Pulmonary artery endothelial cell (primary cell): Measurements from ENCODE around the gene CRACDL. TPM values are rescaled to one million over a fixed set of nuclear protein-coding genes. Genes with fewer than 3 reads are reported as not detected.

ENCODE experiments used
- DNase-seq: peaks from one replicate; pipeline ENCODE4 v3.0.0-alpha.2; 2011; ENCODE audit warnings: low read depth, low spot score
- total RNA-seq: library from RNA; depleted of rRNA; stranded (reverse); fragments of >200 nt; gene quantifications from 2 replicates; pipeline ENCODE4 v1.2.3, GENCODE V29; 2014

The CRACDL gene
- total RNA-seq, 1 donor from 2014 or later = 9.9 TPM

DNA sequence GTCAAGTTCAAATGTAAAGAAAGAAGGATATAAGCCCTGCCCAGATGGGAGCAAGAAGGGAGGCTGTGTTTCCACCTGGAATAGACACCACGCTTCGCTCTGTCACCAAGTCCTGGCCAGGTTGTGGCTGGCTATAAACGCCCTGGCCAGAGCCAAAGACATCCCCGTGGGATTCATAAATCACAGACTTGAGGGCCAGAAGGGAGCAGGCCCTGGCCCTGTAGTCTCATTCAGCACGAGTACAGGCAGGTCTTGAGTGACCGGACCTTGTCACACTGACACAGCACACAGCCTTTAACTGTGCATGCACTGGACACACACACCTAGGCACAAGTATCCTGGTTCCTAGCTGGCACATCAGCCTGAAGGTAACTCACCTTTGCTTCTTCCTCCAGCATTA lies 110.6 kb downstream of the CRACDL start:
- no peak for DNase-seq

DNA sequence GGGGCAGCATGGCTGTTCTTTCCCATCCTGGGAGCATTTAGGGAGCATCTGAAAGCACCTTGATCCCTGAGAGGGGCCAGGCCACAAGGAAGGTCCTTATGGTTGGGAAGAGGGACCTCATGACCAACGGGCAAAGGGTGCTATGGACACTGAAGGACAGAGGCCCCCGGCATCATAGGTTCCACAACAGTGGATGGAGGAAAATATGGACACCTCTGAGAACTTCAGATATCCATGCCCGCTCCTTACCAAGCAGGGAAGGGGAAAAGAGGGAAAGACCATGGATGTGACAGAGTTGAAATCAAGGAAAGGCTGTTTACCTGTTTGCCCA lies 111.0 kb downstream of the CRACDL start:
- no peak for DNase-seq

DNA sequence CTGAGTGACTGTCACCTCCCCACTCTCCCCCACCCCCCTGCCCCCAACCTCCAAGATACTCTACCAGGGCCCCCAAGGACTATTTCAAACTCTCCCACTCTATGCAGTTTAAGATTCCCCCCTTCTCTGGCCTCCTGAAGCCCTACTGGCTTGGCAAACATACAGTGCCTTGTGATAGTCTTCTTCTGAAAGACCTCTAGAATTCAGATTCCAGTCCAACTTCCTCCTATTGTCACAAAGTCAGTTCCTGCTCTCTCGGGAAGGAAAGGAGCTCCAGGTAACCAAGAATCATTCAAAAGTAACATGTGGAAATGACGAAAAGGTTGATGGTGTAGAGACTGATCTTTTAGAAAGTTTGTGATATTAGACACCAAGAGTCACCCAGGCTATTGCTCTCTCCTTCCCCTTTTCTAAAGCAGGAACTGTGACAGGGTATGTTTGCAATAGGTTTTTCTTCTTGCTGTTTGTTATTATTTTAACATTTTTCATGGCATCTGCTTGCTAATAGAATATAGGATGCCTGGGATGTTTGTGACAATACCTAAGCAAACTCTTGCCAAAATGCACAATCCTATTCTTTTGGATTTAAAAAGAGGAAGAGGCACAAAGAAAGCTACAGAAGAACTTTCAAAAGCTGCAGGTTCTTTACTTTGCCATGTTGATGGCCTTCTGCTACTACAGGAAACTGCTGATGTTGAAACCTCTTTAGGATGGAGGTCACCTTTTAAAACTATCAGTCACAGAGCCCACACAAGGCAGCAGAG lies 111.6 kb downstream of the CRACDL start:
- no peak for DNase-seq

DNA sequence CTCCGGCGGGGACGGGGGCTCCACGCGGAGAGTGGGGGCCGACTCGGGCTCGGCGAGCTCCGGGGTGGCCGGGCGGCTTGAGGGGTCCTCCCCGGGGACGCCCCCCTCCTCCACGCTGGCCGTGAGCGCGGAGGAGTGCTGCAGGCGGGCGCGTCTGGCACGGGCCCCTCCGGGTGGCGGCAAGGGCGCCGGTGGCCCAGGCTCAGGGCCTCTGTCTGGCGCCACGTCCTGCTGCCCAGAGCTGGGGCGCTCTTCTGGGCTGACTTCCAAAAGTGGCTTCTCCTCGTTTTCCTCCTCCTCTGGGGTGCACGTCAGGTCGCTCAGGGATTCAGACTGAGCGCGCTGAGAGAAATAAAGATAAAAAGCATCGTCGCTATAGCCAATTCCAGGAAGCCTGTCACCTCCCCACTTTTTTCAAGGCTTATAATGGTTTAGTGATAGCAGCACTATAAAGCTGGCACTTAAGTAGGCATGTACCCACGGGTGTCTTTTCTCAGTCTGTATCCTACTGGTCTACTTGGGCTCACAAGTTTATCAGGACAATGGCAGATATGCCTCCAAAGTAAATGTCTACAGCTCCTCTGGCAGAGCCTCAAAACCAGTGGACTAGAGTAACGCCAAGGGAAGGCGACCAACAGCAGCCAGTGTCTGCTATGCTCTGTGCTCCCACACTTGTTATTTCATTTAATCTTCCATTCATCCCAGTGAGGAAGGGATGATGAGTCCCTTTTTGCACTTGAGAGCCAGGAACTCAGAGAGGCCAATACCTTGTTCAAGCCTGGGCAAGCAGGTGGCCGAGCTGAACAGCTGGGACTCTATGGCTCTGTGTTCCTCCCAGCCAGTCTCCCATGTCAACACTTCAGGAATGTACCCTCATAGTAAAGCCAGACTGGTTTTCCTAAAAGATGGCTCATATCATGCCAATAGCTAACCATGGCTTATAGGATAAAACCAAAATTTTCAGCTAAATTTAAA lies 112.5 kb downstream of the CRACDL start:
- no peak for DNase-seq

DNA sequence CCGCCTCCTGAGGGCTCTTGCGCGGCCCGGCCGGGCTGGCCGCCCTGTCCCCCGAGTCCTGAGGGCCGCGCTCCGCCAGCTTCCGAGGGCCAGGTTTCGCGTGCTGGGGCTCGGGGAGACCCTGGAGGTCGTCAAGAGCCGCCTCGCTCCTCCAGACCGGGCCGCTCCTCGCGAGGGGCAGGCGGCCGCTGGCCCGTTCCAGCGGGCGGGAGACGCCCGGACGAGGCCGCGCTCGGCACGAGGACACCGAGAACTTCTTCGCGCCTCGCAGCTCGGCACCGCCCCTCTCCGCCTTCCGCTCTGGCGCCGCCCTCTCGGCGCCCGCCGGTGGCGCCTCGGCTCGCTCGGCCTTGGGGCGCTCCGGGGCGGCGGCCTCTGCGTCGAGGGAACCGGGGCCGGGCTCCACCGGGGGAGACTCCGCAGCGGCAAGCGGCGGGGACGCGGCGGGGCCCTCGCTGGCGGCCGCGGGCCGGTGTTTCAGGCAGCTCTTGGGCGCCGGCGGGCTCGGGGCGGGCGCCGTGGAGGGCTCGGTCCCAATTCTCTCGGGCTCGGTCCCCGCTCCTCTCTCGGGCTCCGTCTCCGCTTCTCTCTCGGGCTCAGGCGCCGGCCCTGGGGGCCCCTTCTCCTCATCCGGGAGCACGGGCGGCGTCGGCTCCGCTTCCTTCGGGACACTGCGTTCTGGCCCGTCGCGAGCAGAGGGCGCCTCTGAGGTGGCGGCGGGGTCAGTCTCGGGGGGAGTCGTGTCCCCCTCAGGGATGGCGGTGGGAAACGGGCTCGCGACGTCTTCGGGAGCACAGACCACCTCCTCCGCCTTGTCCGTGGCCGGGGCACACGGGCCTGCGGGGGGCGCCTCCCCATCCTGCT lies 113.5 kb downstream of the CRACDL start:
- no peak for DNase-seq

DNA sequence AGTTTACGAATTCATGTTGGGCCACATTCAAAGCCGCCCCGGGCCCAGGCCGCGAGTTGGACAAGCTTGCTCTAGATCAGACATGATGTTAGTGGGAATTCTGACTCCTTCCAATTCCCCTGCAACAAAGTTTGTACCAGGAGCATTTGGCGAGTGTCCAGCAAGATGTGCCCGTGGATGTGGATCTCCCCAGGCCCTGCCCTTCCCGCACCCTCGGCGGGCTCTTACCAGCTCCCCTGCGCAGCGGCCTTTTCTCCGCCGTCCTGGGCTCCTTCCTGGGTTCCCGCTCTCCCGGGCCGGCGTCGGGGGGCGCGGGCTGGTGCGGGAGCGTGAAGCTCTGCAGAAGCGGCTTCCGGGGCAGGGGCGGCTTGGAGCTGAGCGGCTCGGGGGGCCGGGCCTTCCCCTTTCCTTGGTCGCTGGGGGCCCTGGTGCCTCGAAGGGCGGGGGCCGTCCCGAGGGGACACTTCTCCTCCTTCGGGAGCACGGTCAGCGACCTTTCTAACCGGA lies 114.3 kb downstream of the CRACDL start:
- DNase-seq = no peak

DNA sequence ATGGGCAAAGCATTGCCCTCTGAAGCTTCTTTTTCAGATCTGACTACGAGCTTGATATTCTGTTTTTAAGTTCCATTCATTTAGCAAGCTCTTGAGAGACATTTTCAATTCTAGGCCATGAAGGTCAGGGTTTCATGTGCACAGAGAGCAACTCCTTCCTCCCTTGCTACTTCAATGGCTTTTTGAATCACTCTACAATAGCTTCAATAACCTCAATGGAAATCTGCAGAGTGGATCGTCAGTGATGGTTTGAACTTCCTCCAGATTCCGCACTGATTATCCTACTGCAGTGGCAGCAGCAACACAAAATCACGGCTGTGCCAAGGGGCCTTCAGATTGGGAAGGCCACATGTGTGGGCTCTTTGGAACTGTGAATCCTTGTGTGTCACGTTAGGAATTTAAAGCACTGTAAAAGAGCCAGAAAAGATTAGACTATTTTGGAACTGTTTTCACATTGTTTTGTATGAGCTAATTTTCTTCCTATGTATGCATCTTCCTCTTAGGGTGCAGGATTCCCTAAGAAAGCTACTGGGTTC lies 116.7 kb downstream of the CRACDL start:
- DNase-seq = no peak

DNA sequence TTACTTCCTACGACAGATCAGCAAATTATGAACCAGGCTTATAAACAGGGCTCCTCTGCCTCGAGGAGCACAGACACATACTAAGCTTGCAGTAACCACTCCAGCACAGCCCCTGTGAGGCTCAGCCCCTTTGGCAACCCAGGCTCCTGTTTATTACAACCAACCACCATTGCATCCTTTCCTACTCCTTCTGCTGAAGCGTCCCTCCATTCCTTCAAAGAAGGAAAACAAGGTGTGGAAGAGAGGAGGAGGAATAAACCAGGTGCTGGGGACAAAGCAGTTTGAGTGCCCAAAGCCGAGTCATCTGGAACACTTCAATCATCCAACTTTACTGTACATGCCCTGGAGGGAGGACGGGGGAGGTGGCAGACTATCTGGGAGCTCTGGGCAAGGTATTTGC lies 117.9 kb downstream of the CRACDL start:
- no peak for DNase-seq

DNA sequence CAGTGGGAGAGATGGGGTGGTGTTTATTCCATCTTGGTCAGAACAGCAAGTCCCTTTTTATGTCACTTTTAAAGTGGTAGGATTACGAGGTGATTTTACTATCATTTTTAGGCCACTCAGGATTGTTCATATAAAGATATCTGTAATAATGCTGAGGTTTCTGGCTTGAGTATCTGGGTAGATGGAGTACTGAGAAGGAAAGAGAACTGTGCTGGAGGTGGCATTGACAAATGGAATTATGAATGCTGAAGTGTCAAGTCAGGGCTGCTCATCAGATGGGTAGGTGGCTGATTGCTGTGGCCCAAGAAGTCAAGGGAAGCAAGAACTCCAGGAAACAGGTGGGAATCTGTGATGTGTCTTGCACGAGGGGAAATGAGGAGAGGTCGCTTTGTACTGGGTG lies 119.7 kb downstream of the CRACDL start:
- DNase-seq = no peak

DNA sequence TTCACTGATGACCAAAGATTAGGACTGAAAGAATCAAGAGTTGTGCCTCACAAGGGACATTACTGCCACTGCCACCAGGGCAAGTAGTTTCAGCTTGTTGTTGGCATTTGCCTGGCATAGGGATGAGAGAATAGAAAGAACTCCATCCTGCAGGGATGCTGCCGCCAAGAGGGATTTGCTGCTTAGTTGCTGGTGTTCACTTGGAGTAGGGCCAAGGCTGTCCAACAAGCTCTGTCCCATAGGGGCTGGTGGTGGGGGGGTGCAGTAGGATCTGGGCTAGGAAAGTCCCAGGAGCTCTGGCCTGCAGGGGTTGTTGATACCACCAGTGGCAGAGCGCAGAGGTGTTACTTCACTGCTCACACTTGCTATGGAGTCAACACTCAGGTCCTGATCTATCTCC lies 120.2 kb downstream of the CRACDL start:
- DNase-seq = no peak

DNA sequence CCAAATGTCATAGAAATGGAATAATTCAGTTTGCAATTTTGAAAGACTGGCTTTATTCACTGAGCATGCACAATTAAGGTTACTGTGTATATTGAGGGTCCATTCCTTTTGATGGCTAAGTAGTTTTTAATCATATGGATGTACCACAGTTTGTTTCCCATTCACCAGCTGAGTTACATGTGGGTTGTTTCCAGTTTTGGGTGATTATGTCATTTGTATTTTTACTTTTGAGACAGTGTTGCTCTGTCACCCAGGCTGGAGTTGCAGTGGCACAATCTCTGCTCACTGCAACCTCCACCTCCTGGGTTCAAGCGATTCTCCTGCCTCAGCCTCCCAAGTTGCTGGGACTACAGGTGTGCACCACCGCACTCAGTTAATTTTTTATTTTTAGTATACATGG lies 124.3 kb downstream of the CRACDL start:
- no peak for DNase-seq

DNA sequence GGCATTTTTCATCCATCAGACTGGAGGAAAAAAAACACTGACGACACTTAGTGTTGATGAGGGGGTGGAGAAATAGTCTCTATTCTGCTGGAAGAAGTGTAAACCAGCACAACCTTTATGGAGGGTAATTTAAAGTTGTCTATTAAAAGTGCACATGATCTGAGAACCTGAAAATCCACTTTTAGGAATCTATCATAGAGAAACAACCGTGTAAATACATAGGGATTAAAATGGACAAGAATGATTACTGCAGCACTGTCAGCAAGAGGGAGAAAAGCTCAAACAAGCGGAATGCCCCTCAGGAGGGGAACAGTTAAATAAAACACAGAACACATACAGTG lies 125.5 kb downstream of the CRACDL start:
- DNase-seq = no peak

DNA sequence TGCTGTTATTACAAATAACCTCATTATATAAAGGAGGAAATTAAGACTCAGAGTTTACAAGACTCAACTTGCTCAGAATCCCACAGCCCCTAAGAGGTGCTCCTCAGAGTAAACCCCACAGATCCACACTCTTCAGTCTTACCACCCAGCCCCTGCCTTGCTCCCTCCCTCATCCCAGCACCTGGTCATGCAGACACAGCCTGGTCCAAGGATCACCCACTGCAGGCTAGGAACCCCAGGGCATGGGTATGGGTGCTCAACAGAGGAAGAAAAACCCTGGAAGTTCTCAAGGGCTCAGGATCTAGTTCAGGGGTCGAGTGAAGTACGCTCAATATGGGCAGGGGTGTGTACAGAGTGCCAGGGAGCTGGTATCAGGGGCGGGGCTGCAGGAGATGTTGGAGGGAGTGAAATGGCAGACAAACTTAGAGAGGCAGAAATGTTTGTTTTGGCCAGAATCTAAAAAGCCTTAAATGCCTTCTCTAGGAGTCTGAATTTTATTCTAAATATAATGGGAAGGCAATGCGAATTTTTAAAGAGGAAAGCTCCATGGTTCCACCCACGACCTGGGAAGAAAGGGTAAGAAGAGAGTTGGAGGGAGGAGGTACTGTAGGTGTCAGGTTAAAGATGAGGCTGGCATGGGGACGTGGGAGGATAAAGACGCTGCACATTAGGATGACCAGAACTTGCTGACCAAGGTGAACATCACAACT lies 126.0 kb downstream of the CRACDL start:
- no peak for DNase-seq

DNA sequence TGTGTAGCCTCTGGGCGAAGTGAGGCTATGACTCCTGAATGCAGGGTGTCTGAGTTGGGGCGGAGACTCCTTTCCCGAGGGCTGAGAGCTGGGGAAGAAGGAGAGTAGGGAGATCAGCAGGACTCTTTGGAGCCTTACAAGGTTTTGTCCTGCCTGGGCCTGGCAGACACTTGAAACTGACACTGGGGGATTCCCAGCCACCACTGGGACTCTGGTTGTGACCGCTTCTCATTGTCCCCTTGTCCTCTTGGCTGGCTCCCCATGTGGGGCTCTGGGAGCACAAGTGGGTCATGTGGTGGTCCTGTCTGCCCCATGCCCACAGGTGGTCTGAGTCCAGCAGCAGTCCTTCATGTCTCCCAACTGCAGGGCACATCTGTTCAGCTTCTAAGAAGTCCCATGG lies 126.9 kb downstream of the CRACDL start:
- DNase-seq = no peak

DNA sequence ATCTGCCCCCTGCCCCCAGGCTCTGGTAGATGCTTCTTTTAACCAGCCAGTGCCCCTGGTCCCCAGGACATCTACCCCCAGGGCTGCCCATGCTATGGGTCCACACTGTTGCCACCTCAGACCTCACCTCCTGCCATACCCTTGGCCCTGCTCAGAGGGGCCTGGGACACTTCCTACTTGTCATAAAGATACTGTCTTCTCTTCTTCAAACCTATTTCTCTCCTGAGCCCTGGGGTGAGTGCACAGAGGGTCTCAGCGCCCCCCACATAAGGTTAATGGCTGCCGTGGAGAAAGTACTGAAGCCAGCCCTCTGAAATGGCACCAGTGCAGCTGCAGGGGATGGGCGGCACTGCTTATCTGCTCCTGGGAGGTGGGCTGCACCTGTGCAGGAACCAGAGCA lies 127.5 kb downstream of the CRACDL start:
- no peak for DNase-seq

DNA sequence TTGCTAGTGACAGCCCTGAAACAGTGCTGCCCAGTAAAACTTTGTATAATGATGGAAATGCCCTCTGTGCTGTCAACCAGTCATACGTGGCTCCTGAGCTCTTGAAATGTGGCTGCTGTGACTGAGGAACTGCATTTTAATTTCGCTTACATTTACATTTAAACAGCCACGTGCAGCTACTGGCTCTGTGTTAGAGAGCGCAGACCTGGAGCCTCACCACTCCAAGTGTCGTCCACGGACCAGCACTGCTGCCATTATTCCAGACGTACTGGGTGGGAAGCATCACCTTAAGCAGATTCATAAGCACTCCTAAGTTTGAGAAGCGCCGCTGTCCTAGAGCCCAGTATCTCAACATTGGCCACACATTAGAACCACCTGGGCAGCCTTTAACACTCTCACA lies 128.1 kb downstream of the CRACDL start:
- no peak for DNase-seq

DNA sequence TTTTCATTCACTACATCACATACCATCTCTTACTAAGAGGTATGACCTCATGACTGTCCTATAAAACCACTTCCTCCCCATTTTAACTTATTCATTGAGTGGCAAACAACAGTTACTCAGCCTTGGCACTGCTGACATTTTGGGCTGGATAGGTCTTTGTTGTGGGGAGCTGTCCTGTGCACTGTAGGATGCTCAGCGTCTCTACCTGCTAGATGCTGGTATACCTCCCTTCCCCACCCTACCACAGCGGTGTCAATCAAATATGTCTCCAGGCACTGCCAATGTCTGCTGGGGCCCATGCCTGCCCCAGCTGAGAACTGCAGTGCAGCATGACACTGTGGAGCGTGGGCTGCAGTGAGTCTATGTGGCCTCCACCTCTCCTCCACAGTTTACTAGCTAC lies 128.8 kb downstream of the CRACDL start:
- DNase-seq = no peak

DNA sequence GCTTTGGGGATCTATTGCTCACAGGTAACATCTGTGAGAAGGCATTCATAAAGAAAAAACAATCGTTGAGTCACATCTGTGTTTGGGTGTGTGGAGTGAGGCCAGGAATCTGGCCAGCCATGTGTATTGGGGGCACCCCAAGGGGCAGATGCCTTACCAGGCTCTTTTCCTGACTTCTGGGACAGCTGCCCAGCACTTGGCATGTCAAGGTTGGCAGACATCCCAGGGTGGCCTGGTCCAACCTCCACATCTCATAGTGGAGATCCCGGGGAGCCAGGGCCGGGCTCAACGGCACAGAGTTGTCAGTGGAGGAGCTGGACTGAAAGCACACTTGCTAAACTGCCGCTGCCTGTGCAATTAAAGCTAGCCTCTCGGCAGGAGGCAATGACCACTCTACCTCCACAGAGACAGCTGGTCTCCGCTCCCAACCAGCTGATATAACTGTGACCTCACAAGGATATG lies 129.8 kb downstream of the CRACDL start:
- no peak for DNase-seq

DNA sequence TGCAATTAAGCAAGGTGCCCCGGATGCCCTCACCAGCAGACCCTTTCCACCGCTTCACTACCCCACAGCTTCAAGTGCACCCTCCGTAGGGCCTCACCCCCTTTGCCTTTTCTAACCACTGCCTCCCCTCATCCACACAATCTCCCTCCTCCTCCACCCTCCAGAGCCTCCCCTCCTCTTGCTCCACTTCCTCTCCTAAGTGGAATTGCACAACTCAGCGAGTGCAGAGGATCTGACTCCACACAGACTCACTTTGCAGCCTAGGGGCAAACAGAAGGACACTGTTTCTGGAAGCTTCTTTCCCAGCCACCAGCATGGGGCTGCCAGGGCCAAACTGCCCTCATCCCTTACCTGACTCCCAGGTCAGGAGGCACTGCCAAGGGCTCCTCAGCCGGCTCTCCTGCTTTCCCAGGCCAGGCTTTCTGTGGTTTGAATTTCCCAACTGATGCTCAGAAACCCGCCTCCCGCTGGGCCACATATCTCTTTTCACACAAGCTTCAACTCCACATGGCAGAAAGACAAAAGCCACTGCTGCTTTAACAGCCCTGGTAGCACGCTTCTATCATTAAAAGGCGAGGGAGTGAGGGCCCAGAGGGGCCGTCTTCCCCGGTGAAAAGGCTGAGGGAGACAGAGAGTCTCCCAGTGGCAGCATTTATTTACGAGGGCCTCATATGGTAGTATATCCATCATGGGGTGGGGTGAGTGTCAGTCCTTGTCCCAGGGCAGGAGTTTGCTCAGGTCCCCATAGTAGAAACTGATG lies 130.4 kb downstream of the CRACDL start:
- DNase-seq = no peak

DNA sequence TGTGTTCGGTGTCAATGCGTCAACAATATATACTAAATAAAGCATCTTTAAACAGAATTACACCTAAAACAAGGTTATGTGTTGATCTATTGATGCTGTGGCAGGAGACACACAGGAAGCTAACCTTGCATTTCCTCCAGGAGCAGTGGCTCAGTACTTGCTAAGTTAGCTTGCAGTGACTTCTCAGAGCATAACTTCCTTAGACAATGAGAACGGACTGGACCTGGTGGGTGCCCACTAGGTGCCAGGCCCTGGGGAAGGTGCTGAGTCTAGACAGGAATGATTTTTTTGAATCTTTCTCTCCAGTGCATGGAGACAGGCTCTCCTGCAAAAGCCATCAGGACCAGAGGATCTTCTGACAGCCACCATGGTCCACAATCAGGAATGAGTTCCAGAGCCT lies 131.3 kb downstream of the CRACDL start:
- DNase-seq = no peak
